GM23338 (cell line): ENCODE data around the gene FGGY.

ENCODE experiments used
- CREB1 ChIP-seq: fragments of 250-450 bp; sonication (Bioruptor Pico); IDR thresholded peaks from 2 replicates; pipeline ENCODE4 v1.5.0; 2020; ENCODE audit warnings: low read depth, mild to moderate bottlenecking, moderate library complexity
- EZH2 ChIP-seq: fragments of 200-600 bp; sonication (generic); IDR thresholded peaks from one replicate; pipeline ENCODE4 v1.8.0; 2017; ENCODE audit warnings: antibody characterized with exemption, mild to moderate bottlenecking, low read depth; ENCODE audit not compliant: unreplicated experiment
- EZH2phosphoT487 ChIP-seq: fragments of 200-600 bp; sonication (generic); IDR thresholded peaks from one replicate; pipeline ENCODE4 v1.8.1; 2018; ENCODE audit warnings: antibody characterized with exemption; ENCODE audit not compliant: unreplicated experiment
- JUNB ChIP-seq: IDR thresholded peaks from one replicate; pipeline ENCODE4 v1.6.1; 2016; ENCODE audit warnings: antibody characterized with exemption; ENCODE audit not compliant: unreplicated experiment
- NANOG ChIP-seq: IDR thresholded peaks from 2 replicates; pipeline ENCODE4 v1.6.1; 2016; ENCODE audit warnings: antibody characterized with exemption, borderline replicate concordance
- POLR2AphosphoS5 ChIP-seq: IDR thresholded peaks from 2 replicates; pipeline ENCODE4 v1.6.1; 2016; ENCODE audit warnings: antibody characterized with exemption, low read depth
- STAT1 ChIP-seq: IDR thresholded peaks from one replicate; pipeline ENCODE4 v1.6.1; 2016; ENCODE audit warnings: antibody characterized with exemption; ENCODE audit not compliant: unreplicated experiment
- ZNF114 ChIP-seq: fragments of 250-450 bp; sonication (Bioruptor Pico); IDR thresholded peaks from 2 replicates; pipeline ENCODE4 v1.5.0; 2020; ENCODE audit warnings: mild to moderate bottlenecking, moderate library complexity
- ZNF331 ChIP-seq: fragments of 250-450 bp; sonication (Bioruptor Pico); IDR thresholded peaks from 2 replicates; pipeline ENCODE4 v1.5.0; 2020; ENCODE audit warnings: low read depth, mild to moderate bottlenecking, moderate library complexity
- TF ChIP-seq, protein P1 (sequence below), 2 experiments: fragments of 200-600 bp in 1 of 2; sonication (generic) in 1 of 2; conservative IDR thresholded peaks; 2 replicates each; pipeline versions ENCODE4 v1.5.1 to v1.6.1; 2016 to 2017; ENCODE audit warnings: antibody characterized with exemption in 2 of 2, low read depth in 2 of 2, mild to moderate bottlenecking in 2 of 2, moderate library complexity in 1 of 2
- TF ChIP-seq, protein P2 (sequence below): IDR thresholded peaks from one replicate; pipeline ENCODE4 v1.6.1; 2018; ENCODE audit warnings: antibody characterized with exemption; ENCODE audit not compliant: unreplicated experiment
- TF ChIP-seq, protein P3 (sequence below): IDR thresholded peaks from 2 replicates; pipeline ENCODE4 v1.6.1; 2016; ENCODE audit warnings: antibody characterized with exemption

DNA sequence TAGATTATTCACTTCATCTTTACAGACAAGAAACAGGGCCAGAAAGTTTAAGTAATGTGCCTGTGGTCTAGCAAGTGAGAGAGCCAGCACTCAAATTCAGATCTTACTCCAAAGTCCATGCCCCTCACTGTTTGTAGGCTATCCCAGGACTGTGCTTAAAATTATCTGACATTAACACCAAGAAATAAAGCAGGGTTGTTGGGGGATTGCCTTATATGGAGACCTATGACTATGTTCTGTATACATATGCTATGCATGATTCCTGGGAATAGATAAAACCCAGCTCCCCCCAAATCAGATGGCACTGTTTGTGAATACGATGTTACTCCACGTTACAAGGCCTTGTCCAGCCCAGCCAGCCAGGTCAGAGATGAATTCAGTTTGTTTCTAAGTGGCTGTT, 386.3 kb downstream of the FGGY start:
- TF ChIP-seq, protein P1, sequence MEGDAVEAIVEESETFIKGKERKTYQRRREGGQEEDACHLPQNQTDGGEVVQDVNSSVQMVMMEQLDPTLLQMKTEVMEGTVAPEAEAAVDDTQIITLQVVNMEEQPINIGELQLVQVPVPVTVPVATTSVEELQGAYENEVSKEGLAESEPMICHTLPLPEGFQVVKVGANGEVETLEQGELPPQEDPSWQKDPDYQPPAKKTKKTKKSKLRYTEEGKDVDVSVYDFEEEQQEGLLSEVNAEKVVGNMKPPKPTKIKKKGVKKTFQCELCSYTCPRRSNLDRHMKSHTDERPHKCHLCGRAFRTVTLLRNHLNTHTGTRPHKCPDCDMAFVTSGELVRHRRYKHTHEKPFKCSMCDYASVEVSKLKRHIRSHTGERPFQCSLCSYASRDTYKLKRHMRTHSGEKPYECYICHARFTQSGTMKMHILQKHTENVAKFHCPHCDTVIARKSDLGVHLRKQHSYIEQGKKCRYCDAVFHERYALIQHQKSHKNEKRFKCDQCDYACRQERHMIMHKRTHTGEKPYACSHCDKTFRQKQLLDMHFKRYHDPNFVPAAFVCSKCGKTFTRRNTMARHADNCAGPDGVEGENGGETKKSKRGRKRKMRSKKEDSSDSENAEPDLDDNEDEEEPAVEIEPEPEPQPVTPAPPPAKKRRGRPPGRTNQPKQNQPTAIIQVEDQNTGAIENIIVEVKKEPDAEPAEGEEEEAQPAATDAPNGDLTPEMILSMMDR (conservative IDR thresholded peaks at IDR 0.05; ENCODE audit: low read depth in 2 of 2) = no peak
- TF ChIP-seq EZH2 = no peak
- TF ChIP-seq, protein P2, sequence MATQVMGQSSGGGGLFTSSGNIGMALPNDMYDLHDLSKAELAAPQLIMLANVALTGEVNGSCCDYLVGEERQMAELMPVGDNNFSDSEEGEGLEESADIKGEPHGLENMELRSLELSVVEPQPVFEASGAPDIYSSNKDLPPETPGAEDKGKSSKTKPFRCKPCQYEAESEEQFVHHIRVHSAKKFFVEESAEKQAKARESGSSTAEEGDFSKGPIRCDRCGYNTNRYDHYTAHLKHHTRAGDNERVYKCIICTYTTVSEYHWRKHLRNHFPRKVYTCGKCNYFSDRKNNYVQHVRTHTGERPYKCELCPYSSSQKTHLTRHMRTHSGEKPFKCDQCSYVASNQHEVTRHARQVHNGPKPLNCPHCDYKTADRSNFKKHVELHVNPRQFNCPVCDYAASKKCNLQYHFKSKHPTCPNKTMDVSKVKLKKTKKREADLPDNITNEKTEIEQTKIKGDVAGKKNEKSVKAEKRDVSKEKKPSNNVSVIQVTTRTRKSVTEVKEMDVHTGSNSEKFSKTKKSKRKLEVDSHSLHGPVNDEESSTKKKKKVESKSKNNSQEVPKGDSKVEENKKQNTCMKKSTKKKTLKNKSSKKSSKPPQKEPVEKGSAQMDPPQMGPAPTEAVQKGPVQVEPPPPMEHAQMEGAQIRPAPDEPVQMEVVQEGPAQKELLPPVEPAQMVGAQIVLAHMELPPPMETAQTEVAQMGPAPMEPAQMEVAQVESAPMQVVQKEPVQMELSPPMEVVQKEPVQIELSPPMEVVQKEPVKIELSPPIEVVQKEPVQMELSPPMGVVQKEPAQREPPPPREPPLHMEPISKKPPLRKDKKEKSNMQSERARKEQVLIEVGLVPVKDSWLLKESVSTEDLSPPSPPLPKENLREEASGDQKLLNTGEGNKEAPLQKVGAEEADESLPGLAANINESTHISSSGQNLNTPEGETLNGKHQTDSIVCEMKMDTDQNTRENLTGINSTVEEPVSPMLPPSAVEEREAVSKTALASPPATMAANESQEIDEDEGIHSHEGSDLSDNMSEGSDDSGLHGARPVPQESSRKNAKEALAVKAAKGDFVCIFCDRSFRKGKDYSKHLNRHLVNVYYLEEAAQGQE = no peak
- no peak for TF ChIP-seq EZH2phosphoT487
- TF ChIP-seq CREB1 = no peak
- no peak for TF ChIP-seq ZNF114
- TF ChIP-seq ZNF331 (CRISPR knock-in tag) = no peak
- TF ChIP-seq POLR2AphosphoS5 = no peak
- TF ChIP-seq, protein P3, sequence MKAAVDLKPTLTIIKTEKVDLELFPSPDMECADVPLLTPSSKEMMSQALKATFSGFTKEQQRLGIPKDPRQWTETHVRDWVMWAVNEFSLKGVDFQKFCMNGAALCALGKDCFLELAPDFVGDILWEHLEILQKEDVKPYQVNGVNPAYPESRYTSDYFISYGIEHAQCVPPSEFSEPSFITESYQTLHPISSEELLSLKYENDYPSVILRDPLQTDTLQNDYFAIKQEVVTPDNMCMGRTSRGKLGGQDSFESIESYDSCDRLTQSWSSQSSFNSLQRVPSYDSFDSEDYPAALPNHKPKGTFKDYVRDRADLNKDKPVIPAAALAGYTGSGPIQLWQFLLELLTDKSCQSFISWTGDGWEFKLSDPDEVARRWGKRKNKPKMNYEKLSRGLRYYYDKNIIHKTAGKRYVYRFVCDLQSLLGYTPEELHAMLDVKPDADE = no peak
- no peak for TF ChIP-seq JUNB
- no peak for TF ChIP-seq NANOG
- no peak for TF ChIP-seq STAT1
